NCI-H1436 treated with DMSO at 0.1 percent for 48 hours (cell line): ENCODE data around the gene CDC42BPB.
"Not testable (repeated sequence)": the region's sequence is repeated elsewhere in the genome, so short reads cannot be mapped to it uniquely, and the experiment has no call there.

Source experiments
- DNase-seq: peaks from one replicate; lab custom pipeline; 2025; lab: John Stamatoyannopoulos, UW

CDC42BPB gene

GRCh38 chr14:102928412-102929240, 128.7 kb downstream of the CDC42BPB start:
- peak; percentile 8 for DNase-seq

GRCh38 chr14:102927878-102928411, 129.4 kb downstream of the CDC42BPB start:
- no peak for DNase-seq

GRCh38 chr14:102927346-102927877, 129.9 kb downstream of the CDC42BPB start:
- no peak for DNase-seq

- not testable (repeated sequence) for DNase-seq
These were observed 130.5 kb downstream of the CDC42BPB start for GRCh38 chr14:102926840-102927239.

- no peak for DNase-seq
These were observed 131.2 kb downstream of the CDC42BPB start for GRCh38 chr14:102926104-102926503.

- DNase-seq: no peak
These were observed 131.7 kb downstream of the CDC42BPB start for GRCh38 chr14:102925646-102926045.

GRCh38 chr14:102924632-102925588, 132.4 kb downstream of the CDC42BPB start:
- DNase-seq: no peak

- no peak for DNase-seq
These were observed 133.3 kb downstream of the CDC42BPB start for GRCh38 chr14:102923925-102924486.

GRCh38 chr14:102923201-102923924, 134.0 kb downstream of the CDC42BPB start:
- DNase-seq: no peak

GRCh38 chr14:102922490-102923200, 134.7 kb downstream of the CDC42BPB start, which contains the start of gene AMN:
Gene AMN (plus strand): TSS chr14:102922663. CDS start chr14:102922689, 26 bp downstream.
- DNase-seq: no peak

- DNase-seq: no peak
These were observed 136.4 kb downstream of the CDC42BPB start for GRCh38 chr14:102920998-102921304.

- DNase-seq: no peak
These were observed 136.9 kb downstream of the CDC42BPB start for GRCh38 chr14:102920273-102920997.

- DNase-seq: no peak
These were observed 138.9 kb downstream of the CDC42BPB start for GRCh38 chr14:102918438-102918837.

- no peak for DNase-seq
These were observed 139.7 kb downstream of the CDC42BPB start for GRCh38 chr14:102917469-102918211.

- no peak for DNase-seq
These were observed 140.3 kb downstream of the CDC42BPB start for GRCh38 chr14:102917056-102917385.

- DNase-seq: no peak
These were observed 140.8 kb downstream of the CDC42BPB start for GRCh38 chr14:102916347-102917055.

- DNase-seq: no peak
These were observed 141.8 kb downstream of the CDC42BPB start for GRCh38 chr14:102915292-102916110.
